K562 (cell line): ENCODE measurements around the gene EFCAB8. TPM values are rescaled to one million over a fixed set of nuclear protein-coding genes. Genes with fewer than 3 reads are reported as not detected.

Experiments used
- ATAC-seq: fragments of 200-7000 bp; cut with Tn5 transposase; 3 replicates; pipeline ENCODE4 v1.9.1; 2020; ENCODE audit warnings: moderate library complexity
- BruUV-seq: library from RNA; stranded (reverse); fragments of 400-500 nt; replicated peaks from 2 replicates; lab custom pipeline; 2021; lab: Mats Ljungman, UMichigan
- CTCF ChIA-PET: fragments of 300-600 bp; formaldehyde crosslinking; extraction: SDS; loops from one replicate; lab custom pipeline; 2021; ENCODE audit warnings: low intra/inter-chr PET ratio; lab: Yijun Ruan, JAX
- POLR2A ChIA-PET: fragments of 300-600, 350-650 bp; sonication (Branson Sonifier 250); formaldehyde crosslinking; extraction: SDS; loops from one replicate; lab custom pipeline; 2021; ENCODE audit warnings: antibody characterized with exemption, inconsistent platforms; lab: Yijun Ruan, JAX
- DNase-seq, 4 experiments: peaks; one replicate each; pipeline versions ENCODE4 v3.0.0 to v3.0.0-alpha.2; 2011 to 2018; ENCODE audit warnings: low spot score in 3 of 4, mixed read lengths in 3 of 4; ENCODE audit errors: extremely low read depth in 1 of 4
- FAIRE-seq: peaks from 2 replicates; lab custom pipeline; 2011; peaks lifted over from hg19 to GRCh38; lab: Jason Lieb, UNC
- H2AFZ ChIP-seq: 2 replicates; pipeline ENCODE4 v1.6.0; 2011; ENCODE audit warnings: low read depth, low read length, control low read depth, inconsistent platforms
- H3K27ac ChIP-seq: fragments of 200-600 bp; 3 replicates; pipeline ENCODE4 v1.8.0; 2011; ENCODE audit warnings: low read depth, mild to moderate bottlenecking, control low read depth, inconsistent platforms, low read length, moderate library complexity, mixed read lengths; ENCODE audit errors: extremely low read depth
- H3K27me3 ChIP-seq, 2 experiments: fragments of 300-600 bp in 1 of 2; 2 replicates in 1 of 2; 3 replicates in 1 of 2; pipeline versions ENCODE4 v1.6.0 to v1.8.0; 2011; ENCODE audit warnings: inconsistent platforms in 2 of 2, low read length in 2 of 2, mild to moderate bottlenecking in 1 of 2, mixed read lengths in 1 of 2, moderate library complexity in 1 of 2; ENCODE audit not compliant: control insufficient read depth in 2 of 2, insufficient read depth in 2 of 2
- H3K36me3 ChIP-seq: fragments of 300-600 bp; 3 replicates; pipeline ENCODE4 v1.8.0; 2011; ENCODE audit warnings: mild to moderate bottlenecking, low read length, inconsistent platforms; ENCODE audit not compliant: control insufficient read depth, insufficient read depth
- H3K4me1 ChIP-seq, 2 experiments: fragments of 200-600 bp in 1 of 2; replicated peaks in 1 of 2; 2 replicates in 1 of 2; 3 replicates in 1 of 2; pipeline versions ENCODE4 v1.5.1 to v1.8.0; 2011; ENCODE audit warnings: inconsistent platforms in 2 of 2, low read length in 2 of 2, mild to moderate bottlenecking in 1 of 2, mixed read lengths in 1 of 2, moderate library complexity in 1 of 2; ENCODE audit not compliant: control insufficient read depth in 2 of 2, insufficient read depth in 2 of 2
- H3K4me2 ChIP-seq: 2 replicates; pipeline ENCODE4 v1.6.1; 2011; ENCODE audit warnings: low read length, control low read depth, inconsistent platforms, mixed read lengths; ENCODE audit not compliant: insufficient read depth
- H3K4me3 ChIP-seq: fragments of 200-600 bp; sonication (generic), shearing (Covaris generic); 2 replicates; pipeline ENCODE4 v1.5.1; 2016; ENCODE audit warnings: control low read depth, inconsistent platforms
- H3K79me2 ChIP-seq: fragments of 200-600 bp; 3 replicates; pipeline ENCODE4 v1.8.0; 2011; ENCODE audit warnings: low read length, inconsistent platforms; ENCODE audit not compliant: control insufficient read depth, insufficient read depth
- H3K9ac ChIP-seq, 2 experiments: 2 replicates each; pipeline versions ENCODE4 v1.6.0 to v1.6.1; 2011; ENCODE audit warnings: low read depth in 2 of 2, low read length in 2 of 2, control low read depth in 1 of 2, inconsistent platforms in 1 of 2, mild to moderate bottlenecking in 1 of 2, mixed read lengths in 1 of 2; ENCODE audit not compliant: insufficient read depth in 1 of 2
- H3K9me1 ChIP-seq: one replicate; pipeline ENCODE4 v1.6.0; 2011; ENCODE audit warnings: inconsistent platforms, mild to moderate bottlenecking, low read length, moderate library complexity; ENCODE audit not compliant: control insufficient read depth, insufficient read depth
- H3K9me3 ChIP-seq: replicated peaks from 2 replicates; pipeline ENCODE4 v1.5.1; 2011; ENCODE audit warnings: low read depth, low read length, inconsistent platforms; ENCODE audit not compliant: control insufficient read depth, insufficient read depth
- H4K20me1 ChIP-seq: replicated peaks from 2 replicates; pipeline ENCODE4 v1.6.1; 2011; ENCODE audit warnings: low read length, inconsistent platforms, mixed read lengths; ENCODE audit not compliant: control insufficient read depth, insufficient read depth
- EHMT2 ChIP-seq: fragments of 450-650 bp; IDR thresholded peaks from 2 replicates; pipeline ENCODE4 v1.6.1; 2018; ENCODE audit warnings: antibody characterized with exemption
- MAFG ChIP-seq: fragments of 450-650 bp; conservative IDR thresholded peaks from 2 replicates; pipeline ENCODE4 v1.6.1; 2016; ENCODE audit warnings: missing genetic modification characterization, missing compliant biosample characterization
- MTF1 ChIP-seq: fragments of 250-450 bp; sonication (Bioruptor Pico); IDR thresholded peaks from 2 replicates; pipeline ENCODE4 v1.9.0; 2021; ENCODE audit warnings: moderate library complexity, mild to moderate bottlenecking, inconsistent platforms, borderline replicate concordance
- MYNN ChIP-seq, 2 experiments: sonication (generic); formaldehyde crosslinking in 1 of 2; IDR thresholded peaks; 2 replicates each; pipeline versions ENCODE4 v1.5.0 to v1.6.1; 2016 to 2020; ENCODE audit warnings: antibody characterized with exemption in 1 of 2, missing genetic modification reagents in 1 of 2
- POU5F1 ChIP-seq: fragments of 150-350 bp; IDR thresholded peaks from 2 replicates; pipeline ENCODE4 v1.6.1; 2014; ENCODE audit warnings: borderline replicate concordance, low read length, low read depth, mild to moderate bottlenecking; ENCODE audit not compliant: partially characterized antibody
- PTTG1 ChIP-seq: fragments of 450-650 bp; IDR thresholded peaks from 2 replicates; pipeline ENCODE4 v1.6.1; 2016; ENCODE audit warnings: low read depth, mild to moderate bottlenecking, missing genetic modification characterization, missing compliant biosample characterization
- RBBP5 ChIP-seq: fragments of 200-600 bp; sonication (generic); IDR thresholded peaks from 2 replicates; pipeline ENCODE4 v1.6.1; 2012; ENCODE audit warnings: borderline replicate concordance, mild to moderate bottlenecking, low read length, control low read depth, inconsistent platforms; ENCODE audit not compliant: insufficient read depth, poor library complexity, severe bottlenecking
- SMC3 ChIP-seq: conservative IDR thresholded peaks from 2 replicates; pipeline ENCODE4 v1.6.1; 2011; ENCODE audit warnings: low read depth, low read length, improper control_type of control experiment; ENCODE audit not compliant: insufficient read depth
- SRSF1 ChIP-seq: fragments of 200-400 bp; formaldehyde crosslinking; IDR thresholded peaks from 2 replicates; pipeline ENCODE4 v1.6.1; 2017; ENCODE audit warnings: mild to moderate bottlenecking, low read depth, low read length, moderate library complexity
- TAF1 ChIP-seq: IDR thresholded peaks from 2 replicates; pipeline ENCODE4 v1.6.1; 2011; ENCODE audit warnings: mild to moderate bottlenecking, low read length, moderate library complexity; ENCODE audit not compliant: insufficient read depth, control insufficient read depth, severe bottlenecking; ENCODE audit errors: extremely low read depth
- TCFL5 ChIP-seq: fragments of 250-450 bp; sonication (Bioruptor Pico); conservative IDR thresholded peaks from 2 replicates; pipeline ENCODE4 v1.6.1; 2021; ENCODE audit warnings: mild to moderate bottlenecking, moderate library complexity, matching md5 sums
- ZNF347 ChIP-seq: fragments of 450-650 bp; formaldehyde crosslinking; IDR thresholded peaks from 2 replicates; pipeline ENCODE4 v1.4.0; 2020; ENCODE audit warnings: low read depth, mild to moderate bottlenecking, moderate library complexity
- WGBS: fragments of 100-300 bp; shearing (Covaris generic); methylation state at CpG from one replicate; pipeline ENCODE4 v1.1.6; 2016; ENCODE audit warnings: low coverage, mixed read lengths; ENCODE audit not compliant: insufficient coverage; ENCODE audit errors: missing lambda C conversion rate; 5-methylcytosine and 5-hydroxymethylcytosine counted together
- in situ Hi-C: fragments of 300-500 bp; cut with MboI; formaldehyde crosslinking; loops from 4 replicates; pipeline ENCODE4 v1.15.0; 2018; ENCODE audit warnings: inconsistent platforms, mixed read lengths
- intact Hi-C: fragments of 100-400 bp; cut with micrococcal nuclease; formaldehyde crosslinking; loops from 2 replicates; pipeline ENCODE4 v1.14.2; 2022
- polyA plus RNA-seq, 8 experiments: library from polyadenylated mRNA; depleted of rRNA in 4 of 8; stranded (reverse) in 5 of 8; unstranded in 3 of 8; fragments of >200 nt; fragmentation: Nextera tagmentation in 2 of 8; fragmentation: Illumina TruSeq in 1 of 8; extraction: Ambion mirVana in 2 of 8; extraction: Trizol in 1 of 8; gene quantifications; 2 replicates each; pipeline versions ENCODE4 v1.2.1 to v1.2.3, GENCODE V29; 2011 to 2014; ENCODE audit warnings: inconsistent platforms in 1 of 8, missing spikeins in 1 of 8
- total RNA-seq, 7 experiments: library from RNA; depleted of rRNA in 6 of 7; stranded (reverse); fragments of >200 nt in 6 of 7; fragmentation: Illumina TruSeq in 2 of 7; extraction: Trizol in 2 of 7; gene quantifications; 2 replicates each; pipeline versions ENCODE4 v1.2.1 to v1.2.3, GENCODE V29; 2011 to 2021; ENCODE audit warnings: low replicate concordance in 1 of 7
- TF ChIP-seq, protein P1 (sequence below), 2 experiments: fragments of 450-650 bp; conservative IDR thresholded peaks; 2 replicates each; pipeline ENCODE4 v1.6.1; 2017; ENCODE audit warnings: mild to moderate bottlenecking in 2 of 2, moderate library complexity in 2 of 2

Gene EFCAB8
- total and polyA plus RNA-seq, 9 of the 15 experiments (the other 6 are each of a cell fraction or from before 2014, with no cell fraction given) = 0.03 to 0.18 (median 0.11) TPM; not detected in 6

DNA sequence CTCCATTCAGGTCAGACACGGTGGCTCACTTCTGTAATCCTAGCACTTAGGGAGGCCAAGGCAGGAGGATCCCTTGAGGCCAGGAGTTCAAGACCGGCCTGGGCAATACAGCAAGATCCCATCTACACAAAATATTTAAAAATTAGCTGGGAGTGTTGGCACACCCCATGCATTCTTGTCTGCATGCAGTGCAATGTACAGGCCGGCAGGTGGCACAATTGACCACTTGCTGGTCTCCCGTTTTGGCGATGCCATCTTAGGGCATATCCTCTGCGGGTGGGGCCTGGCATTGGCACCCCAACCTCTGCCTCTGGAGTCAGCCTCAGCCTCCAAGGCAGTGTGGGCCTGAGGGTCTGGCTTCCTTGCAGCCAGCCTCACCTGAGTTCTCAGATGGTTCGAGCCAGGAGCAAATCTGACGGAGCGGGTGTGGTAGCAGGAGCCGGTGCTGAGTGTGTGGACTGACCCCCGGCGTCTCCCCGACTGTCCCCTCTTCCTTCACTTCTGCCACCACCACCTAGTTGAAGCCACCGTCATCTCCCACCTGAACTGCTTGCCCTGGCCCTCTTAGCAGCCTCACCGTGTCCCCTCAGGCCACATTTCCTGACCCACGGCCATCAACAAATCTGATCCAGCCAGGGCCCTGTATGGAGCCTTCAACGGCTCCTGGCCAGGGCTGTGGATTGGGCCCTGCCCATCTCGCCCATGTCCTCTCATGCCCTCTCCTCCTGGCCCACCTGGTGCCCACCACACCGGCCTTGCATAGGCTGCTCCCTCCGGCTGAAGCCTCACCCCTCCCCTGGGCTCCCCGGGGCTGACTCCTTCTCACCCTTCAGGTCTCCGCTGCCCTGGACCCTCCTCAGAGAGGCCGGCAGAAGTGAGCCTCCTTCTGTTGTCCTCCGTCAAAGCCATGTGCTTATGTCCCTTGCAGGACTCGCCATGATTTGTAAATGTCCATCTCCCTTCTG, 44.0 kb downstream of the EFCAB8 start:
- in situ Hi-C loops = loop anchor here (5.0 kb wide), 2 partner anchors 45 to 195 kb away; no protein-coding TSS in a partner anchor
- WGBS = 10% methylated on average over 21 of the region's 25 CpGs
- no peak overlapping the region for H2AFZ ChIP-seq
- TF ChIP-seq MYNN (IDR thresholded peaks at IDR 0.05) = peak; percentile 68
- no peak for TF ChIP-seq MYNN (CRISPR knock-in tag; IDR thresholded peaks at IDR 0.05)
- TF ChIP-seq PTTG1 (tag) = no peak
- no peak for TF ChIP-seq EHMT2
- TF ChIP-seq POU5F1 = no peak
- TF ChIP-seq RBBP5 = no peak
- peak; percentile 83 for TF ChIP-seq SMC3
- TF ChIP-seq MTF1 (CRISPR knock-in tag) = no peak
- TF ChIP-seq ZNF347 (CRISPR knock-in tag) = no peak
- no peak for TF ChIP-seq MAFG (tag)
- TF ChIP-seq TCFL5 (CRISPR knock-in tag) = no peak
- no peak for TF ChIP-seq SRSF1
- TF ChIP-seq, protein P1, sequence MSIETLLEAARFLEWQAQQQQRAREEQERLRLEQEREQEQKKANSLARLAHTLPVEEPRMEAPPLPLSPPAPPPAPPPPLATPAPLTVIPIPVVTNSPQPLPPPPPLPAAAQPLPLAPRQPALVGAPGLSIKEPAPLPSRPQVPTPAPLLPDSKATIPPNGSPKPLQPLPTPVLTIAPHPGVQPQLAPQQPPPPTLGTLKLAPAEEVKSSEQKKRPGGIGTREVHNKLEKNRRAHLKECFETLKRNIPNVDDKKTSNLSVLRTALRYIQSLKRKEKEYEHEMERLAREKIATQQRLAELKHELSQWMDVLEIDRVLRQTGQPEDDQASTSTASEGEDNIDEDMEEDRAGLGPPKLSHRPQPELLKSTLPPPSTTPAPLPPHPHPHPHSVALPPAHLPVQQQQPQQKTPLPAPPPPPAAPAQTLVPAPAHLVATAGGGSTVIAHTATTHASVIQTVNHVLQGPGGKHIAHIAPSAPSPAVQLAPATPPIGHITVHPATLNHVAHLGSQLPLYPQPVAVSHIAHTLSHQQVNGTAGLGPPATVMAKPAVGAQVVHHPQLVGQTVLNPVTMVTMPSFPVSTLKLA (conservative IDR thresholded peaks at IDR 0.05) = no peak
- TF ChIP-seq TAF1 = no peak

More for the DNA sequence above, 44.0 kb downstream of the EFCAB8 start:
- Histone ChIP-seq H3K9ac (no peak overlapping the region; a peak in 1 of 4 replicates), H3K79me2 (no peaks in the 10 kb centered on the region), H3K27ac (no peak overlapping the region), H3K36me3 (no peaks in the 10 kb centered on the region), H3K4me1 (peaks cover 0 to 9% of the 10 kb centered on the region in 2 experiments; a peak in 2 of 5 replicates), H3K9me1 (no peaks in the 10 kb centered on the region), H3K4me2 (no peak overlapping the region), H3K4me3 (no peak overlapping the region), H3K27me3 (peaks cover 14 to 32% of the 10 kb centered on the region in 2 experiments; a peak in 4 of 5 replicates), H3K9me3 (no peaks in the 10 kb centered on the region), H4K20me1 (peaks cover 13% of the 10 kb centered on the region)
- POLR2A ChIA-PET = no interaction called here
- ATAC-seq (peak; percentile 84), FAIRE-seq (peak; percentile 94), DNase-seq (peak; percentile 51 to 73 (median 66))
- CTCF ChIA-PET = interaction anchor here (0.6 to 1.9 kb wide), 9 partner anchors 40 to 395 kb away, joined by 3 to 22 read pairs (median 4); no protein-coding TSS in a partner anchor
- no TSS peak for BruUV-seq
- intact Hi-C loops = loop anchor here (1.0 to 5.0 kb wide), 4 partner anchors 43 to 395 kb away; partner anchors contain the start of gene SUN5
